ENCODE results near the gene KLHL35.
"Not testable (repeated sequence)": the region's sequence is repeated elsewhere in the genome, so short reads cannot be mapped to it uniquely, and the experiment has no call there.

The KLHL35 gene

DNA sequence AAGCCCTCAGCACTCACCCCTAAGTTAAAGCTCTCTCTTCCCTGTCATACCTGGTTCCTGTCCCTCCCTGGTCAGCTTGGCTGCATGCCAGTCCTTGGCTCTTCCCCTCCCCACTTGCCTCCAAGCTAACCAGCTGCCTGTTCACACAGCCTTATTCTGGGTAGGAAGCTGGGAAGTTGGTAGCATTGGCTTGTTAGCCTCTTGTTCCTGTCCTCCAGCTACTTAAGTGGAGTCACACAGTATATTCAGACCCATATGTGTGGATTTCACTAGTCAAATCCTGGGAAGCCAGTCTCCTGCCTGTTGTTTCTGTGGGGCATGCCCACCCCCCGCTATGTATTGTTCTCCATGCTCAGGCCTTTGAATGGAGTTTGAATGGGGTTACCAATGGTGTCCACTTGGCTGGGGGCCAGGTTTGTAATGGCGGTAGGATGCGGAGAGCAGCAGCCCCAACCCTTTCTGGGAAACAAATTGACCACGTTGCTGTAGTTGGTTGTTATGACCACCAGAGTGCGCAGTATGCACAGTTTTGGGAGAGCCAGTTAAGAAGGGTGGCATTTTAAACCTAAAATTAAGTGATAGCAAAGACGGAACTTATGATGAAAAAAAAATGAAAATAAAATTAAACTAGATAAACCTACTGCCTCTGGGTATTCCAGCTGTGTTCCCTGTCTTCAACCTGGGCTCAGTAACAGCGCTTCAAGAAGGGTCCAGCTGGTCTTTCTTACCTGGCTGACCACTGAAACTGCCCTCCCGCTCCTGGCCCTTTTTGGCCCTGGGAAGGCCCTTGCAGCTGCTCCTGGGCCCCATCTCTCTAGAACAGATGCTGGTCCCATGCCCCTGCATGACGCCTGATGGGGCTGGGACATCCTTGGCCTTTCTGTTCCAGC is 44.4 kb downstream of the KLHL35 start:
- peak; percentile 83 for DNase-seq (ENCODE audit: low spot score)

GRCh38 chr11:75387736-75388294 is 45.2 kb downstream of the KLHL35 start:
- DNase-seq (ENCODE audit: low spot score), result no peak

DNA sequence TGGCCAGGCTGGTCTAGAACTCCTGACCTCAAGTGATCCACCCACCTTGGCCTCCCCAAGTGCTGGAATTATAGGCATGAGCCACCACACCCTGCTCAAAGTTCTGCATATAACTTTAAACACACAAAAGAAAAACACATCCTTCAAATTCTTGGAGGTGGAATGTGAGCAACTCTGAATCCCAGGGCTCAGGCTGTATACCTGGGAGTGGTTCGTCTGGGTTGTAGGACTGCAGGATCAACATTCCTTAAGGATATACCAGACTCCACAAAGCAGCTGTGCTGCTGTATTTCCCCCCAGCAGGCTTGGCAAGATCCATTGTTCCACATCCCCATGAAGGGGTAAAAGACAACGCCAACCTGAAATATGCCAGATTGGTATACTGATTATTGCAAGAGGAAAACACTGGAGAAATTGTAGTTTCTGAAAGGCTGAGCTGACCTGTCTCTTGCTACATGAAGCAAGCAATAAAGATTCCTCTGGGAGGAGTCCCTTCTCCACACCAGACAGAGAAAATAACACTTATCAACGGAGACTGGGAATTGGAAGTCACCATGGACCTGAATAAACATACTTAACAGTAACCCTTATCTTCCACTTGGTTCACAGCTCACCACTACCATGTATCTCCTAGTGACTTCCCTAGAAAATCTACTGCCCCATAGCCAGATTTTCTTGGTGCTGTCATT is 45.9 kb downstream of the KLHL35 start:
- no peak for DNase-seq (ENCODE audit: low spot score)

GRCh38 chr11:75384438-75385080 is 48.4 kb downstream of the KLHL35 start:
- peak; percentile 87 for DNase-seq (ENCODE audit: low spot score)

DNA sequence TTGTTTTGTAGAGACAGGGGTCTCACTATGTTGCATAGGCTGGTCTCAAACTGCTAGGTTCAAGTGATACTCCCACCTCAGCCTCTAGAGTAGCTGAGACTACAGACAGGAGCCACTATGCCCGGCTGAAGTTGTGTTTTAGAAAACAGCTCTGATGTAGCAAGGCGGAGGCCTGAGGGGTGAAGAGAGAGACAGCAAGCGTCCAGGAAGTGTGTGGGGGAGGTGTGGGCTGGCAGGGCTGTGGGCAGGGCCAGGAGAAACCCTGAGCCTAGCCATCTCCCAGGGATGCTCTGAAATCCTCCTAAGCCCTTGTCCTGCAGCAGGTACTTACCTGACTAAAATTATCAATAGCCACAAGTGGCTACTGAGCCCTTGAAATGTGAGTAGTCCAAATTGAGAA is 49.8 kb downstream of the KLHL35 start:
- DNase-seq (ENCODE audit: low spot score), result no peak

DNA sequence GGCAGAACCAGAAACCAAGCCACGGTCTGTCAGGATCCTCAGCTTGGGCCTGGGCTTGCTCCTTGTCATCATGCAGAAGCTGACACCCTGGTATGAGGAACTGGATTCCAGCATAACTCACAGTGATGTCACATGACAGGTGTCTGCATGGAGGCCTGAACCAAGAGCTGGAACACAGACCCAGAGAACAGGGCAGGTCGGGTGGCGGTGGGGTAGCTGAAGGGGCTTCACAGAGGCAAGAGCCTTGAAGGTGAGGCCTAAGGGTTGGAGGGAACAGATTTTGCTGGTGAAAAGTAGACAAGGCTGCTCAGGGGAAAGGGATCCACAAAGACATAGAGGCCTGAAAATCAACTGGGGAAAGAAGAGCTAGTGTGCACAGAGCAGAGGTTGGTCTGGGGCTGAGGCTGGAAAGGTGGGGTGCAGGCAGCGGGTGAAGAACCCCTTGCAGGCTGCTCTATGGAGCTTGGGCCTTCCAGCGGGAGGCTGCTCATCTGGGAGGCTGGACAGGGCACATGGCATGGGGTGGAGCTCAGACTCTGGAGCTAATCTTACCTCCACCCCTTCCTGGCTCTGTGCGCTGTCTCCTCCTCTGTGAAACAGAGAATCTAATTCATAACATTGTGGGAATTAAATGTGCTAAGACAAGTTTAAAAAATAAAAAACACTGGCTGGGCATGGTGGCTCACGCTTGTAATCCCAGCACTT is 52.1 kb downstream of the KLHL35 start:
- no peak for DNase-seq (ENCODE audit: low spot score)

GRCh38 chr11:75380245-75380644 is 52.8 kb downstream of the KLHL35 start:
- no peak for DNase-seq (ENCODE audit: low spot score)

GRCh38 chr11:75378776-75379175 is 54.2 kb downstream of the KLHL35 start:
- not testable (repeated sequence) for DNase-seq (ENCODE audit: low spot score)

DNA sequence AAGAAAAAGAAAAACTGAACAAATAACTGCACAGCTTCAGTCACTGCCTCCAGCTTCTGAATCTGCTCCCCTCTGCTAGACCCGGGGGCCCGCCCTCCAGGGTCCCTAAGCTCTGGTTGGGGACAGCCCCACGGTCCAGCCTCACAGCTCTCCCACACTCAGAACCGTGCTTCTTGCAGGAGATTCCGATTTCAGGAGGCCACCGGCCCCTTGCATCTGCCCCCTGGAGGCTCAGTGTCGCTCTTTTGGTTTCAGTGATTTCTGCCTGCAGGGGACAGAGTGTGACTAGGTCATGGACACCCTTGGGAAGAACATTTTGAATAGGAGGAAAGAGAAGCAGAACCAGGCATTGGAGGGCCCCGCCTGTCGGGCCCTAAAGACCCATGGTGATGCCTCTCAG is 56.8 kb downstream of the KLHL35 start:
- no peak for DNase-seq (ENCODE audit: low spot score)

GRCh38 chr11:75375626-75376025 is 57.4 kb downstream of the KLHL35 start:
- DNase-seq (ENCODE audit: low spot score), result no peak

GRCh38 chr11:75374646-75375045 is 58.4 kb downstream of the KLHL35 start:
- no peak for DNase-seq (ENCODE audit: low spot score)

DNA sequence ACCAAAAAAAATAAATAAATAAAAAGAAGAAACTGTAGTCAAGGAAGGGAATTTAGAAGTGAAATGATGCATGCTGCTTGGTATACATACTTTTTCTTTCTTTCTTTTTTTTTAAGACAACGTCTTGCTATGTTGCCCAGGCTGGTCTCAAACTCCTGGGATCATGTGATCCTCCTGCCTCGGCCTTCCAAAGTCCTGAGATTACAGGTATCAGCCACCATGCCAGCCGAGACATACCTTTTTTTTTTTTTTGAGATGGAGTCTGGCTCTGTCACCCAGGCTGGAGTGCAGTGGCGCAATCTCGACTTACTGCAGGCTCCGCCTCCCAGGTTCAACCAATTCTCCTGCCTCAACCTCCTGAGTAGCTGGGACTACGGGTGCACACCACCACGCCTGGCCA is 59.8 kb downstream of the KLHL35 start:
- DNase-seq (ENCODE audit: low spot score), result no peak
